OCI-LY3 (cell line): ENCODE results near the gene CRYGN.

ENCODE experiments used
- H2AFZ ChIP-seq: fragments of 200-600, 300-600 bp; shearing (Covaris generic); 2 replicates; pipeline ENCODE4 v1.6.0; 2014; ENCODE audit warnings: antibody characterized with exemption, low read depth, low read length
- H3K27ac ChIP-seq: fragments of 200-600, 300-600 bp; sonication (generic); 2 replicates; pipeline ENCODE4 v1.5.1; 2014; ENCODE audit warnings: mild to moderate bottlenecking, low read length, moderate library complexity, mixed read lengths
- H3K27me3 ChIP-seq: fragments of 200-600, 300-600 bp; sonication (generic); 2 replicates; pipeline ENCODE4 v1.6.1; 2014; ENCODE audit warnings: low read depth, low read length, mixed read lengths
- H3K36me3 ChIP-seq: fragments of 200-600, 300-600 bp; sonication (generic); replicated peaks from 2 replicates; pipeline ENCODE3; 2014; ENCODE audit warnings: low read depth, low read length, mixed read lengths
- H3K4me1 ChIP-seq: fragments of 300-600, 200-600 bp; sonication (generic); 2 replicates; pipeline ENCODE4 v1.6.1; 2014; ENCODE audit warnings: low read length, mixed read lengths
- H3K4me2 ChIP-seq: fragments of 200-600, 300-600 bp; sonication (generic); 2 replicates; pipeline ENCODE4 v1.6.1; 2014; ENCODE audit warnings: low read length, mixed read lengths
- H3K4me3 ChIP-seq: fragments of 300-600, 200-600 bp; sonication (generic); 2 replicates; pipeline ENCODE4 v1.5.1; 2014; ENCODE audit warnings: antibody characterized with exemption, mild to moderate bottlenecking, low read length, moderate library complexity
- H3K79me2 ChIP-seq: fragments of 300-600, 200-600 bp; shearing (Covaris generic); 2 replicates; pipeline ENCODE4 v1.6.1; 2014; ENCODE audit warnings: mild to moderate bottlenecking, low read length, mixed read lengths
- H3K9ac ChIP-seq: fragments of 300-600, 200-600 bp; shearing (Covaris generic); 2 replicates; pipeline ENCODE4 v1.6.0; 2014; ENCODE audit warnings: mild to moderate bottlenecking, low read length, moderate library complexity
- H3K9me3 ChIP-seq: fragments of 200-600, 300-600 bp; shearing (Covaris generic); 2 replicates; pipeline ENCODE4 v1.6.1; 2014; ENCODE audit warnings: low read length, mixed read lengths; ENCODE audit not compliant: insufficient read depth
- H4K20me1 ChIP-seq: fragments of 200-600, 300-600 bp; sonication (generic); 2 replicates; pipeline ENCODE4 v1.6.1; 2016; ENCODE audit warnings: low read length, mixed read lengths; ENCODE audit not compliant: insufficient read depth
- EZH2phosphoT487 ChIP-seq: fragments of 200-600 bp; shearing (Covaris generic); IDR thresholded peaks from 2 replicates; pipeline ENCODE4 v1.6.1; 2018; ENCODE audit warnings: antibody characterized with exemption, mixed run types, low read depth
- TF ChIP-seq, protein P1 (sequence below): fragments of 200-600, 300-600 bp; sonication (generic); IDR thresholded peaks from 2 replicates; pipeline ENCODE4 v1.5.1; 2014; ENCODE audit warnings: antibody characterized with exemption, low read length, low read depth

Gene CRYGN, protein sequence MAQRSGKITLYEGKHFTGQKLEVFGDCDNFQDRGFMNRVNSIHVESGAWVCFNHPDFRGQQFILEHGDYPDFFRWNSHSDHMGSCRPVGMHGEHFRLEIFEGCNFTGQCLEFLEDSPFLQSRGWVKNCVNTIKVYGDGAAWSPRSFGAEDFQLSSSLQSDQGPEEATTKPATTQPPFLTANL

DNA sequence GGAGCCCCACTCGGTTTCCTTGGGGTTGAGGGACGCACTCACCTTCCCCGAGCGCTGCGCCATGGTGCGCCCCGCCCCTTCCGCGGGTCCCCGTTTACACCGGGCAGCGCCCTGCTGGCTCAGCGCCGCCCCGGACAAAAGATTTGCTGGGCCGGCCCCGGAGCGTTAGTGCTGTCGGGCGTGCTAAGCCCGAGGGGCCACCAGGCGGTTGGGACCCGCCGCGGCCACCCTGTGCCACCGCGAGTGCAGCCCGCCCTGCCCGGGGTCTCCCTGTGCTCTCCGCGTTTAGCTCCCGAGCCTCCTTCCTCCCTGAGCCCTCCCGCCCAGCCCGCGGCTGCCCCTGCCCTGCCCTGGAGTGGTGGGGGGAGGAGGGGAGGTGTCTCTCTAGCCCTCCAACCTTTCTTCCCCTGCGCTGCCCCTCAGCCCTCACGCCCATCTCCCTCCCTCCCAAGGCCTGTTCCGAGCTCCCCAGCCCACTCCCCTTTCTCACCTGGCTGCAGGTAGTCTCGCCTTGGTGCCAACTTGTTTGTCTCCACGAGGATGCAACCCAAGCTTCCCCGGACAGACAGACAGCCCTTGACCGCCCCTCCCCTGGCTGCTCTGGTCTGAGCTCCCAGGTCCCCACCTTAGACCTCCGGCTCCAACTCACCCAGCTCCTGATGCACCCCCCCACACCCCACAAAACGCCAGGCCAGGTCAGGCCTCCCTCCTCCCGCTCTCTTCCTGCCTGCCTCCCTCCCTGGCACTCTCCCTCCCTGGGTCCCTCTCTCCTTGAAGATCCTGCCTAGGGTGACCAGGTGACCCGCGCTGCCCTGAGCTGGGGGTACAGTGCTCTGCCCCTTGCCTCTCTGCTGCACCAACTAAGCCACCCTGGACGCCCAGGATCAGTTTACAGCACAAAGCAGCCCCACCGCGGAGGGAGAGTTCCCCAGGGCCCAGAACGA, at the start of gene CRYGN:
Gene CRYGN (minus strand): TSS at position 287 of the 944 bp plus-strand sequence. CDS start 224 bp downstream, at position 63.
- no peak for TF ChIP-seq EZH2phosphoT487
- TF ChIP-seq, protein P1, sequence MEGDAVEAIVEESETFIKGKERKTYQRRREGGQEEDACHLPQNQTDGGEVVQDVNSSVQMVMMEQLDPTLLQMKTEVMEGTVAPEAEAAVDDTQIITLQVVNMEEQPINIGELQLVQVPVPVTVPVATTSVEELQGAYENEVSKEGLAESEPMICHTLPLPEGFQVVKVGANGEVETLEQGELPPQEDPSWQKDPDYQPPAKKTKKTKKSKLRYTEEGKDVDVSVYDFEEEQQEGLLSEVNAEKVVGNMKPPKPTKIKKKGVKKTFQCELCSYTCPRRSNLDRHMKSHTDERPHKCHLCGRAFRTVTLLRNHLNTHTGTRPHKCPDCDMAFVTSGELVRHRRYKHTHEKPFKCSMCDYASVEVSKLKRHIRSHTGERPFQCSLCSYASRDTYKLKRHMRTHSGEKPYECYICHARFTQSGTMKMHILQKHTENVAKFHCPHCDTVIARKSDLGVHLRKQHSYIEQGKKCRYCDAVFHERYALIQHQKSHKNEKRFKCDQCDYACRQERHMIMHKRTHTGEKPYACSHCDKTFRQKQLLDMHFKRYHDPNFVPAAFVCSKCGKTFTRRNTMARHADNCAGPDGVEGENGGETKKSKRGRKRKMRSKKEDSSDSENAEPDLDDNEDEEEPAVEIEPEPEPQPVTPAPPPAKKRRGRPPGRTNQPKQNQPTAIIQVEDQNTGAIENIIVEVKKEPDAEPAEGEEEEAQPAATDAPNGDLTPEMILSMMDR, result no peak
- Histone ChIP-seq H4K20me1 (no peaks in the 10 kb centered on the region), H3K36me3 (no peaks in the 10 kb centered on the region), H3K4me3 (no peak within 1 kb of the TSS), H3K9ac (no peak within 1 kb of the TSS), H2AFZ (no peak within 1 kb of the TSS), H3K27me3 (peaks cover 31% of the 10 kb centered on the region), H3K4me1 (no peaks in the 10 kb centered on the region), H3K27ac (no peak within 1 kb of the TSS), H3K4me2 (no peak within 1 kb of the TSS), H3K79me2 (no peaks in the 10 kb centered on the region), H3K9me3 (no peaks in the 10 kb centered on the region)

DNA sequence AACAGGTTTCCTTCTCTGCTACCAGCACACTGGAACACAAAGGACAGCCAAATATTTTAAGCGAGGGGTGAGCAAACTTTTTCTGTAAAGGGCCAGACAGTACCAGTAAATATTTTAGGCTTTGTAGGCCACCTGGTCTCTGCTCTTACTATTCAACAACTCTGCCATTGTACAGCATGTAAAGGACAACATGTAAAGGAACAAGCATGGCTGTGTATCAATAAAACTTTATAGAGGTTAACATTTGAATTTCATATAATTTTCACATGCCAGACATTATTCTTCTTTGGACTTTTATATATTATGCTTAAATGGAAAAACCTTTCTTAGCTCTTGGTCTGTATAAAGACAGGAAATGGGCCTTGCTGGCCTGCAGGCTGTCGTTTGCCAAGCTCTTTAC, 49.6 kb upstream of the CRYGN start:
- no peak overlapping the region for H2AFZ ChIP-seq
- TF ChIP-seq EZH2phosphoT487, result no peak
- TF ChIP-seq, protein P1, result no peak
- H3K4me3 ChIP-seq, result no peak overlapping the region
- H3K36me3 ChIP-seq, result peaks cover 22% of the 10 kb centered on the region
- H3K4me2 ChIP-seq, result no peak overlapping the region
- no peak overlapping the region for H3K9ac ChIP-seq
- no peaks in the 10 kb centered on the region for H3K27me3 ChIP-seq
- peaks cover 10% of the 10 kb centered on the region for H3K4me1 ChIP-seq
- H3K9me3 ChIP-seq, result no peaks in the 10 kb centered on the region
- H3K79me2 ChIP-seq, result peaks cover 32% of the 10 kb centered on the region
- H4K20me1 ChIP-seq, result peaks cover 45% of the 10 kb centered on the region
- no peak overlapping the region for H3K27ac ChIP-seq

DNA sequence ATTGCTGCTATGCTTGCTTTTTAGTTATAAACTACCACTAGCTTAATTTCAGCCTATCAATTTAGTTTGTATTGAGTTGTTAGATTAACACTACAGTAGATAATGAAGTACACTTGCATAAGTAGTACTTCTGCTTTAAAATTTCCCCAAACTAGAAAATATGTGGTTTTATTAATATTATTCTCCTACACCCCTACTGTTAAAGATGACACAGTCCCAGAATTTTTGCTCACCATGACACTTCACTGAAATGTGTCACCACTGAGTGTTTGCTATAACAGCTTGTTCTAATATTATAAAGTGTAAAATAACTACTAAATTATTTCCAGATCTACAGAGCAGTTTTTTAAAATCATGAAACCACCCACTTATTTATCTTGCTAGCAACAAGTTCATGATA, 48.2 kb upstream of the CRYGN start:
- no peak overlapping the region for H3K4me2 ChIP-seq
- H3K4me3 ChIP-seq, result no peak overlapping the region
- H3K36me3 ChIP-seq, result peaks cover 34% of the 10 kb centered on the region
- no peak overlapping the region for H3K27ac ChIP-seq
- no peaks in the 10 kb centered on the region for H3K9me3 ChIP-seq
- peaks cover 10% of the 10 kb centered on the region for H3K4me1 ChIP-seq
- no peak overlapping the region for H2AFZ ChIP-seq
- TF ChIP-seq, protein P1, result no peak
- TF ChIP-seq EZH2phosphoT487, result no peak
- H4K20me1 ChIP-seq, result peaks cover 45% of the 10 kb centered on the region
- H3K27me3 ChIP-seq, result no peaks in the 10 kb centered on the region
- no peak overlapping the region for H3K9ac ChIP-seq
- H3K79me2 ChIP-seq, result peaks cover 19% of the 10 kb centered on the region

DNA sequence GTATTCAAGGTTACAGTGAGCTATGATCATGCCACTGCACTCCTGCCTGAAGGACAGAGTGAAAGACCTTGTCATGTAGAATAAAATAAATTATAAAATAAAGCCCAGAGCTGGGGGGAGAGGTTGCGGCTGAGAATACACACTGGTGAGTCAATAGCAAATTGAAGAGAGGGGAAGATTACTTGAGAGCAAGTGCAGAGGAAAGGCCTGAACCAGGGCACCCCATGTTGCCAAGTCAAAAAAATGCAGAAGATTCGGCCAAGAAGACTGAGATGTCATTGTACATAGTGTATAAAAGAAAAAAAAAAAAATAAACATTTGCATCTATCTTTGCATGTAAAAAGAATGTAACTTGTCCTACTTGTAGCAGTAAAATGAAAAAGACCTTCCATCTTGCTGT, 47.3 kb upstream of the CRYGN start:
- Histone ChIP-seq H3K27ac (no peak overlapping the region), H3K36me3 (peaks cover 41% of the 10 kb centered on the region), H3K9ac (no peak overlapping the region), H3K4me1 (peaks cover 10% of the 10 kb centered on the region), H3K4me3 (no peak overlapping the region), H3K4me2 (no peak overlapping the region), H2AFZ (no peak overlapping the region), H3K27me3 (no peaks in the 10 kb centered on the region), H3K9me3 (no peaks in the 10 kb centered on the region), H4K20me1 (peaks cover 51% of the 10 kb centered on the region), H3K79me2 (peaks cover 10% of the 10 kb centered on the region)
- no peak for TF ChIP-seq EZH2phosphoT487
- TF ChIP-seq, protein P1, result no peak
